HG03175 (cell line): ENCODE measurements around the gene RRBP1.

Source experiments
- ATAC-seq: cut with Tn5 transposase; IDR thresholded peaks from one replicate; pipeline ENCODE4 v1.9.1; 2021; ENCODE audit warnings: mild to moderate bottlenecking, moderate library complexity; ENCODE audit not compliant: unreplicated experiment

The RRBP1 gene

GRCh38 chr20:17650301-17651128, 31.5 kb downstream of the RRBP1 start:
- no peak for ATAC-seq

GRCh38 chr20:17648791-17649730, 33.0 kb downstream of the RRBP1 start:
- ATAC-seq = peak; percentile 52

- no peak for ATAC-seq
Observed at GRCh38 chr20:17648315-17648646, 33.8 kb downstream of the RRBP1 start.

GRCh38 chr20:17647391-17648314, 34.4 kb downstream of the RRBP1 start:
- no peak for ATAC-seq

- ATAC-seq = no peak
Observed at GRCh38 chr20:17646961-17647301, 35.1 kb downstream of the RRBP1 start.

- no peak for ATAC-seq
Observed at GRCh38 chr20:17646209-17646960, 35.7 kb downstream of the RRBP1 start.

- no peak for ATAC-seq
Observed at GRCh38 chr20:17645546-17646208, 36.4 kb downstream of the RRBP1 start.

- no peak for ATAC-seq
Observed at GRCh38 chr20:17645010-17645409, 37.0 kb downstream of the RRBP1 start.

- ATAC-seq = no peak
Observed at GRCh38 chr20:17644451-17644850, 37.6 kb downstream of the RRBP1 start.

- ATAC-seq = no peak
Observed at GRCh38 chr20:17643531-17644188, 38.4 kb downstream of the RRBP1 start.

GRCh38 chr20:17642404-17643269, 39.4 kb downstream of the RRBP1 start:
- ATAC-seq = no peak

- no peak for ATAC-seq
Observed at GRCh38 chr20:17641993-17642392, 40.0 kb downstream of the RRBP1 start.

- ATAC-seq = no peak
Observed at GRCh38 chr20:17641520-17641964, 40.5 kb downstream of the RRBP1 start.

GRCh38 chr20:17640875-17641378, 41.1 kb downstream of the RRBP1 start:
- ATAC-seq = no peak

- ATAC-seq = no peak
Observed at GRCh38 chr20:17640146-17640874, 41.7 kb downstream of the RRBP1 start.

- ATAC-seq = no peak
Observed at GRCh38 chr20:17638835-17639407, 43.1 kb downstream of the RRBP1 start.
